ENCODE results near the gene CRADD.

- TF ChIP-seq POLR2A (IDR thresholded peaks at IDR 0.05; ENCODE audit: low read depth, low read length) (no peak), POLR2AphosphoS5 (IDR thresholded peaks at IDR 0.05; ENCODE audit: low read depth, low read length) (no peak)
Measured at GRCh38 chr12:93938317-93938716, 261.1 kb downstream of the CRADD start.

All from GM12892 (cell line).